Inferior parietal cortex (tissue), 1 donor: ENCODE measurements around the gene CHRM2.

Experiments
- DNase-seq: peaks from one replicate; pipeline ENCODE4 v3.0.0-alpha.2; 2016; ENCODE audit errors: extremely low spot score

CHRM2 gene

DNA sequence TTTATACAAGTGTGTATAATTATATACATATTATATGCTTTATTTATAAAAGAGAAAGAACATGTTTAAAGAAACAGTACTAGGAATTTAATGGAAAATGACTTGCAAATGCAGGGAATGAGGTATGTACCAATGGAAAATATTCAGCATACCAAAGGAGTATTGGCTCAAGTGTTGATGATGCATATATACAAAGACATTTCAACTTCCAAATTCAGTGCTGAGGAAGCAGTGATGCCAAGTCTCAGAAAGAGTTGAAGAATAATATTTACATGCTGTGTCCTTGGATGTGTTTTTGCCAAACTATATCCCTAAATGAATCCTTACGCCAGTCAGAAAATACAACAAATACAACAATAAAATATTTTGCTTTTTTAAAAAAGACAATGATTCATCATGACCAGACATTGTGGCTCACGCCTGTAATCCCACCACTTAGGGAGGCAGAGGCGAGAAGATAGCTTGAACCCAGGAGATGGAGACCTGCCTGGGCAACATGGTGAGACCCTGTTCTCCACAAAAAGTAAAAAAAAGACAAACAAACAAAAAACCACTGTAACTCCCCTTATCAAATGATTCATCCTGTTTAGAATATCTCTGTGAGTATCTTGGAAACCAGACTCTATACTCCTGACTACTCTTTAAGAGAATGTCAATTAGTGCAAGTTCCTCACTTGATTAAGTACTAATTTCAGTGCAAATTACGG, 157.2 kb downstream of the CHRM2 start:
- DNase-seq: no peak

DNA sequence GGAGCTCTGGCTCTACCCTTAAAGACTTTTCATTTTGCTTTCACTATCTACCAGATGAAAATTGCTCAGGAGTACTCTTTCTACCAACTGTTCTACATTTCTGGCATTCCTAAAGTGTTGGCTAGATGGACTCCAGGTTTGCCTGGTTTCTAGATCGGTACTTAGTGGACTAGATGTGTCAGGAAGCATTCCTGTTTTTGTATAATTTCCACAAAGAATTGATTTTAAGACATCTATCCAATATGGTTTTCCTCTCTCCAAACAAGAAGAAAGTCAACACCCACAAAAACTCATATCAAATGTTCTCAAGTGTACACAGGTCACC, 157.7 kb downstream of the CHRM2 start:
- no peak for DNase-seq

DNA sequence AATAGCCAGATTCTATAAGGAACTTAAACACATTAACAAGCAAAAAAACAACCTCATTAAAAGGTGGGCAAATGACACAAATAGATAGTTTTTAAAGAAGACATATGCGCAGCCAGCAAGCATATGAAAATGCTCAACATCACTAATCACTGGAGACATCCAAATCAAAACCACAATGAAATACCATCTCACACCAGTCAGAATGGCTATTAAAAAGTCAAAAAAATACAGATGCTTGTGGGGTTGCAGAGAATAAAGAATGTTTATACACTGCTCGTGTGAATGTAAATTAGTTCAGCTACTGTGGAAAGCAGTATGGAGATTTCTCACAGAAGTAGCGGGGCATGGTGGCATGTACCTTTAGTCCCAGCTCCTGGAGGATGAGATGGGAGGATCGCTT, 164.0 kb downstream of the CHRM2 start:
- DNase-seq: no peak

DNA sequence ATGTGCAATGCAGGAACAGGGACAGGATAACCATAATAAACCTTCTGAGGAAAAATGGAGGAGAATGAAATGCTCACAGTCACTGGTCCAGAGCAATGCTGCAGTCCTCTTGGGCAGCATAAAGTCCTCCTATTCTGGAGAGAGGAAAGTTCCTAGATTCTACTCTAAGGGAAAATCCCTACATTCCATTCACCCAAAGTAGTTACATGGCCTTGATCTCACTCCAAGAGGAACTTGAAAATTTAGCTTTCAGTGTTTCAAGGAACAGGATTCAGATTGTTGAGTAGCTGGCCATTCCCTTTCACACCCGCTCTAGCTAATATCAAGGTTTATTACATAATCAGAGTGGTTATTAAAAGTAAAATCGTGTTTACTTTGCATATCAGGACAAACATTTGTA, 168.3 kb downstream of the CHRM2 start:
- DNase-seq: no peak

DNA sequence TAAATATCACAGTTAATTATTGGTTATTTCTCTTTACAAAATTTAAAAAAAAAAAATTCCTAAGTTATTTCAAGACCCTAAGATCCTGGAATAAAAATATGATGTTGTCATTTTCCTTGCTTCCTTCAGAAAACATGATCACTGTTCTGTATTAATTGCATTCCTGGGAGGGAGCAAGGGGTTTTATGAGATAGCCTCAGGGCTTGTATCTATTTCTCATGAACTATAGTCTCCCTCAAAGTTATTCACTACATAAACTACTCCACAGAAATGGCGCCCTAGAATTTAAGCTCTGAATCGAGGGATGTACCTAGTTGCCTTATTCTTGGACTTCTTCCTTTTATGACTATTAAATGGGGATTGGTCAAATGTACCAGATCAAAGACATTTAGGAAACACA, 170.3 kb downstream of the CHRM2 start:
- DNase-seq: no peak

DNA sequence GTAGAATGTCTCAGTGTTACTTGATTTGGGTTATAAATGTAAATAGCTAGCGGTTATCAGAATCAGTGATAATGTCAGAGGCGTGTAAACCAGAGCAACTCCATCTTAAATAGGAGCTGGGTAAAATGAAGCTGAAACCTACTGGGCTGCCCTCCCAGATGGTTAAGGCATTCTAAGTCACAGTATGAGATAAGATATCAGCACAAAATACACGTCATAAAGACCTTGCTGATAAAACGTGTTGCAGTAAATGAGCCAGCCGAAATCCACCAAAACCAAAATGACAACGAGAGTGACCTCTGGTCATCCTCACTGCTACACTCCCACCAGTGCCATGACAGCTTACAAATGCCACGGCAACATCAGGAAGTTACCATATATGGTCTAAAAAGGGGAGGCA, 172.3 kb downstream of the CHRM2 start:
- no peak for DNase-seq

DNA sequence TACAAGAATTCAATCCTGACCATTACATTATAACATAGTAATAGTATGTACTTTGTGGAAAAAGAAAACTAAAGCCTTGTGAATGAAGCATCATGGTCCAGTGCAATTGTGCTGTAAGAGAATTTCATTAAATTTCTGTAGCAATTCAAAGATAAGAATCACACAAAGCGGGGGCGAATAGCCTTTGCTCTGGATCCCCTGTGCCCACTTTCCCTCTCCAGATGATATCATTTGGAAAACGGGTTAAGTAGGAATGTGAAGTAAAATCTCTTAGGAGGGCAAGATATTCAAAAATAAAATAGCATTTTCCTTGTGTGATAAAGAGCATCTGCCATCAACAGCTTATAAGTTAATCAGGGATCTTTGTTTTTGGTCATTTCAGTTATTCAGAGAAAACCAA, 177.1 kb downstream of the CHRM2 start:
- DNase-seq: no peak

DNA sequence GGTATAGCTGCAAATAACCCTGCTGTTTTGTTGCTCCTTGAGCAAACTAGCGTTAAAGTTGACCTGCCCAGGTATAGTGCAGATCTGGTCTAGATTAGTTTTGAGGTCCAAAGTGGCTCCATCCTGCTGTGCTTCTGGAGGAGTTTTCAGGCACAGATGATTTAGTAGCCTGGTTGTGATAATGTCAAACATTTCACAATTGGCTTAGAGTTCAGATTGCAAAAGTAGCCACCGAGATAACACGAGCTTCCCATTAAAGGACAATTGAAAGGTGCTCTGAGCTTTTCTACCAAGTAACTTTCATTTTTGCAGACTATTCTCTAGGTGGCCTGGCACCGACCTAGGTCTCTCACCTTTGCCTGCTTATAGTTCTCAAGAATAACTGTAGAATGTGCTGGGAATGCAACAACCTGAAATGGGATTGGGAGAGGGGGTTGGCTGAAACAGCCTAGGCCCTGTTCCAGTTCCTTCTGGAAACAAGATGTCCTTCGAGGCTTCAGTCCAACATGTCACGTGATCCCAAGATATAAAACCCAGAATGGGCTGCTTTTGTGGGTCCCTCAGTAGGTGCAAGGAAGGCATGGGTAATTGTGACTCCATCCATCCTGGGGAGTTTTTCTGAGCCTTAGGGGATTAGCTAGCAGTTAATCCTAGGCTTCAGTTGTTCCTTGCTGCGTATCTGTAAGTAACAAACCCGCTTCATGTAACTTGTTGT, 201.0 kb downstream of the CHRM2 start:
- no peak for DNase-seq
